Stimulated activated memory B cell treated with anti-CD40 and anti-IgM and Interleukin-4, amounts not matched to agents 10 μg/mL and 1 μg/mL and 100 μg/mL, for 72 hours (primary cell): Measurements from ENCODE around the gene NUP210L.

Source experiments
- ATAC-seq: fragments of 150-1000 bp; cut with Tn5 transposase; 2 replicates; pipeline ENCODE4 v1.10.0; 2021
- H3K27ac Mint-ChIP-seq: one replicate; pipeline ENCODE4 v1.8.0; 2022; ENCODE audit warnings: mild to moderate bottlenecking, mixed read lengths
- H3K27me3 Mint-ChIP-seq: one replicate; pipeline ENCODE4 v1.8.0; 2022; ENCODE audit warnings: mixed read lengths
- H3K36me3 Mint-ChIP-seq: one replicate; pipeline ENCODE4 v1.8.0; 2022; ENCODE audit warnings: mixed read lengths
- H3K4me1 Mint-ChIP-seq: one replicate; pipeline ENCODE4 v1.8.0; 2022; ENCODE audit warnings: mixed read lengths
- H3K4me3 Mint-ChIP-seq: one replicate; pipeline ENCODE4 v1.8.0; 2022; ENCODE audit warnings: mild to moderate bottlenecking, moderate library complexity, mixed read lengths
- H3K9me3 Mint-ChIP-seq: one replicate; pipeline ENCODE4 v1.8.0; 2022; ENCODE audit warnings: mixed read lengths

NUP210L gene

GRCh38 chr1:154154534-154155191 is at the start of gene NUP210L:
NUP210L (minus strand) TSS chr1:154155073.
- Mint-ChIP-seq H3K4me1 (peaks cover 25% of the 10 kb centered on the region), H3K4me3 (no peak within 1 kb of the TSS), H3K27me3 (no peaks in the 10 kb centered on the region), H3K27ac (no peak within 1 kb of the TSS), H3K9me3 (peaks cover 3% of the 10 kb centered on the region), H3K36me3 (peaks cover 40% of the 10 kb centered on the region)
- ATAC-seq = no peak

- Mint-ChIP-seq H3K36me3 (no peaks in the 10 kb centered on the region), H3K4me1 (no peaks in the 10 kb centered on the region), H3K4me3 (no peak overlapping the region), H3K27me3 (peaks cover 5% of the 10 kb centered on the region), H3K27ac (no peak overlapping the region), H3K9me3 (no peaks in the 10 kb centered on the region)
- no peak for ATAC-seq
Observed at GRCh38 chr1:154199563-154199879, 44.6 kb upstream of the NUP210L start.

- Mint-ChIP-seq H3K4me3 (no peak overlapping the region), H3K36me3 (no peaks in the 10 kb centered on the region), H3K4me1 (no peaks in the 10 kb centered on the region)
Observed at GRCh38 chr1:154198756-154199562, 44.1 kb upstream of the NUP210L start.

GRCh38 chr1:154193821-154194220 is 38.9 kb upstream of the NUP210L start:
- no peak for ATAC-seq
- H3K4me1 Mint-ChIP-seq = peaks cover 5% of the 10 kb centered on the region
- no peaks in the 10 kb centered on the region for H3K9me3 Mint-ChIP-seq
- H3K4me3 Mint-ChIP-seq = no peak overlapping the region
- peaks cover 34% of the 10 kb centered on the region for H3K27me3 Mint-ChIP-seq
- H3K36me3 Mint-ChIP-seq = no peaks in the 10 kb centered on the region
- no peak overlapping the region for H3K27ac Mint-ChIP-seq

More at GRCh38 chr1:154198756-154199562, 44.1 kb upstream of the NUP210L start:
- Mint-ChIP-seq H3K27ac (no peak overlapping the region), H3K9me3 (no peaks in the 10 kb centered on the region), H3K27me3 (peaks cover 11% of the 10 kb centered on the region)
- ATAC-seq = peak; percentile 47

GRCh38 chr1:154192476-154192875 is 37.6 kb upstream of the NUP210L start:
- Mint-ChIP-seq H3K4me3 (no peak overlapping the region), H3K9me3 (no peaks in the 10 kb centered on the region), H3K4me1 (peaks cover 5% of the 10 kb centered on the region), H3K27ac (no peak overlapping the region), H3K36me3 (no peaks in the 10 kb centered on the region), H3K27me3 (peaks cover 34% of the 10 kb centered on the region)
- no peak for ATAC-seq

GRCh38 chr1:154191990-154192461 is 37.2 kb upstream of the NUP210L start, which contains the start of gene TPM3:
TPM3 (minus strand) TSS chr1:154192100; CDS start chr1:154192018, 82 bp downstream.
- Mint-ChIP-seq H3K36me3 (no peaks in the 10 kb centered on the region), H3K4me3 (no peak within 1 kb of the TSS), H3K27ac (no peak within 1 kb of the TSS), H3K27me3 (peaks cover 34% of the 10 kb centered on the region), H3K4me1 (peaks cover 5% of the 10 kb centered on the region), H3K9me3 (no peaks in the 10 kb centered on the region)
- ATAC-seq = no peak

- H3K9me3 Mint-ChIP-seq = no peaks in the 10 kb centered on the region
- no peak for ATAC-seq
- peaks cover 5% of the 10 kb centered on the region for H3K4me1 Mint-ChIP-seq
- H3K36me3 Mint-ChIP-seq = no peaks in the 10 kb centered on the region
- H3K27ac Mint-ChIP-seq = no peak overlapping the region
- no peak overlapping the region for H3K4me3 Mint-ChIP-seq
- peaks cover 34% of the 10 kb centered on the region for H3K27me3 Mint-ChIP-seq
Observed at GRCh38 chr1:154190550-154190949, 35.7 kb upstream of the NUP210L start.

GRCh38 chr1:154186852-154187501 is 32.1 kb upstream of the NUP210L start:
- peaks cover 11% of the 10 kb centered on the region for H3K4me1 Mint-ChIP-seq
- no peaks in the 10 kb centered on the region for H3K9me3 Mint-ChIP-seq
- no peak overlapping the region for H3K4me3 Mint-ChIP-seq

GRCh38 chr1:154186177-154186576 is 31.3 kb upstream of the NUP210L start:
- H3K27ac Mint-ChIP-seq = no peak overlapping the region
- peaks cover 15% of the 10 kb centered on the region for H3K36me3 Mint-ChIP-seq
- no peaks in the 10 kb centered on the region for H3K27me3 Mint-ChIP-seq
- peaks cover 17% of the 10 kb centered on the region for H3K4me1 Mint-ChIP-seq
- H3K9me3 Mint-ChIP-seq = no peaks in the 10 kb centered on the region
- ATAC-seq = no peak
- no peak overlapping the region for H3K4me3 Mint-ChIP-seq

More at GRCh38 chr1:154186852-154187501, 32.1 kb upstream of the NUP210L start:
- ATAC-seq = no peak
- Mint-ChIP-seq H3K36me3 (peaks cover 7% of the 10 kb centered on the region), H3K27me3 (peaks cover 3% of the 10 kb centered on the region), H3K27ac (no peak overlapping the region)

- peak overlapping the region; percentile 92 for H3K27ac Mint-ChIP-seq
- peaks cover 45% of the 10 kb centered on the region for H3K4me1 Mint-ChIP-seq
- no peaks in the 10 kb centered on the region for H3K9me3 Mint-ChIP-seq
- H3K27me3 Mint-ChIP-seq = no peaks in the 10 kb centered on the region
- peak overlapping the region; percentile 86 for H3K4me3 Mint-ChIP-seq
- H3K36me3 Mint-ChIP-seq = peaks cover 26% of the 10 kb centered on the region
- peak; percentile 90 for ATAC-seq
Observed at GRCh38 chr1:154183046-154183915, 28.4 kb upstream of the NUP210L start.

- Mint-ChIP-seq H3K27me3 (no peaks in the 10 kb centered on the region), H3K9me3 (no peaks in the 10 kb centered on the region), H3K27ac (peak overlapping the region; percentile 92), H3K36me3 (peaks cover 32% of the 10 kb centered on the region), H3K4me3 (peak overlapping the region; percentile 86), H3K4me1 (peaks cover 53% of the 10 kb centered on the region)
- peak; percentile 85 for ATAC-seq
Observed at GRCh38 chr1:154182344-154183045, 27.6 kb upstream of the NUP210L start.

GRCh38 chr1:154181944-154182343 is 27.1 kb upstream of the NUP210L start:
- peak overlapping the region; percentile 92 for H3K27ac Mint-ChIP-seq
- no peaks in the 10 kb centered on the region for H3K9me3 Mint-ChIP-seq
- peaks cover 59% of the 10 kb centered on the region for H3K4me1 Mint-ChIP-seq
- peaks cover 37% of the 10 kb centered on the region for H3K36me3 Mint-ChIP-seq
- peak overlapping the region; percentile 86 for H3K4me3 Mint-ChIP-seq
- no peaks in the 10 kb centered on the region for H3K27me3 Mint-ChIP-seq
- ATAC-seq = no peak

GRCh38 chr1:154179946-154180687 is 25.2 kb upstream of the NUP210L start:
- peak overlapping the region; percentile 92 for H3K27ac Mint-ChIP-seq
- no peaks in the 10 kb centered on the region for H3K27me3 Mint-ChIP-seq
- ATAC-seq = peak; percentile 62
- H3K4me3 Mint-ChIP-seq = peak overlapping the region; percentile 86
- peaks cover 75% of the 10 kb centered on the region for H3K4me1 Mint-ChIP-seq
- H3K9me3 Mint-ChIP-seq = no peaks in the 10 kb centered on the region
- H3K36me3 Mint-ChIP-seq = peaks cover 51% of the 10 kb centered on the region
